HG03095 (cell line): ENCODE measurements around the gene VPS18.

ENCODE experiments used
- ATAC-seq: cut with Tn5 transposase; IDR thresholded peaks from one replicate; pipeline ENCODE4 v1.9.1; 2021; ENCODE audit warnings: moderate library complexity; ENCODE audit not compliant: unreplicated experiment

The VPS18 gene

GRCh38 chr15:40952301-40952900, 58.2 kb downstream of the VPS18 start:
- ATAC-seq = no peak

- peak; percentile 88 for ATAC-seq
Measured at GRCh38 chr15:40952901-40953712, 58.9 kb downstream of the VPS18 start, which contains the start of gene CHAC1. Gene CHAC1, plus strand, starts transcription at chr15:40953471. Its CDS starts 113 bp downstream, at chr15:40953584.
